Measurements from ENCODE around the gene TIMMDC1.

The TIMMDC1 gene

GRCh38 chr3:119485563-119485962 is 12.8 kb upstream of the TIMMDC1 start:
- Histone ChIP-seq H3K27ac (ENCODE audit: low read length) (no peak overlapping the region), H3K36me3 (ENCODE audit: insufficient read depth, low read depth, low read length) (peaks cover 62% of the 10 kb centered on the region), H3K9me3 (ENCODE audit: insufficient read depth, low read depth, low read length) (no peaks in the 10 kb centered on the region), H3K4me1 (ENCODE audit: insufficient read depth, low read length) (no peaks in the 10 kb centered on the region), H3K4me3 (ENCODE audit: low read length) (no peak overlapping the region), H3K9ac (ENCODE audit: low read depth, low read length) (no peak overlapping the region), H3K27me3 (ENCODE audit: insufficient read depth, low read length) (no peaks in the 10 kb centered on the region)

- no peak overlapping the region for H3K27ac ChIP-seq (ENCODE audit: low read length)
- H3K4me3 ChIP-seq (ENCODE audit: low read length), result no peak overlapping the region
- H3K9ac ChIP-seq (ENCODE audit: low read depth, low read length), result no peak overlapping the region
- peaks cover 59% of the 10 kb centered on the region for H3K36me3 ChIP-seq (ENCODE audit: insufficient read depth, low read depth, low read length)
- no peaks in the 10 kb centered on the region for H3K4me1 ChIP-seq (ENCODE audit: insufficient read depth, low read length)
- no peaks in the 10 kb centered on the region for H3K27me3 ChIP-seq (ENCODE audit: insufficient read depth, low read length)
- H3K9me3 ChIP-seq (ENCODE audit: insufficient read depth, low read depth, low read length), result no peaks in the 10 kb centered on the region
These were observed 8.2 kb upstream of the TIMMDC1 start for GRCh38 chr3:119490153-119490552.

- Histone ChIP-seq H3K36me3 (ENCODE audit: insufficient read depth, low read depth, low read length) (peaks cover 40% of the 10 kb centered on the region), H3K4me3 (ENCODE audit: low read length) (no peak overlapping the region), H3K4me1 (ENCODE audit: insufficient read depth, low read length) (no peaks in the 10 kb centered on the region; the same call in 1 of the 2 replicates), H3K9me3 (ENCODE audit: insufficient read depth, low read depth, low read length) (no peaks in the 10 kb centered on the region), H3K9ac (ENCODE audit: low read depth, low read length) (no peak overlapping the region), H3K27me3 (ENCODE audit: insufficient read depth, low read length) (no peaks in the 10 kb centered on the region), H3K27ac (ENCODE audit: low read length) (no peak overlapping the region)
These were observed 6.2 kb upstream of the TIMMDC1 start for GRCh38 chr3:119492128-119492527.

GRCh38 chr3:119492810-119493209 is 5.5 kb upstream of the TIMMDC1 start:
- Histone ChIP-seq H3K9ac (ENCODE audit: low read depth, low read length) (no peak overlapping the region), H3K27me3 (ENCODE audit: insufficient read depth, low read length) (no peaks in the 10 kb centered on the region), H3K27ac (ENCODE audit: low read length) (no peak overlapping the region), H3K9me3 (ENCODE audit: insufficient read depth, low read depth, low read length) (no peaks in the 10 kb centered on the region), H3K36me3 (ENCODE audit: insufficient read depth, low read depth, low read length) (peaks cover 36% of the 10 kb centered on the region), H3K4me1 (ENCODE audit: insufficient read depth, low read length) (no peaks in the 10 kb centered on the region; the same call in 1 of the 2 replicates), H3K4me3 (ENCODE audit: low read length) (no peak overlapping the region)

GRCh38 chr3:119494597-119494996 is 3.8 kb upstream of the TIMMDC1 start:
- H3K4me1 ChIP-seq (ENCODE audit: insufficient read depth, low read length), result no peaks in the 10 kb centered on the region; the same call in 1 of the 2 replicates
- no peak overlapping the region for H3K4me3 ChIP-seq (ENCODE audit: low read length)
- no peak overlapping the region for H3K9ac ChIP-seq (ENCODE audit: low read depth, low read length)
- no peaks in the 10 kb centered on the region for H3K27me3 ChIP-seq (ENCODE audit: insufficient read depth, low read length)
- H3K27ac ChIP-seq (ENCODE audit: low read length), result no peak overlapping the region
- no peaks in the 10 kb centered on the region for H3K9me3 ChIP-seq (ENCODE audit: insufficient read depth, low read depth, low read length)
- peaks cover 23% of the 10 kb centered on the region for H3K36me3 ChIP-seq (ENCODE audit: insufficient read depth, low read depth, low read length)

- Histone ChIP-seq H3K36me3 (ENCODE audit: insufficient read depth, low read depth, low read length) (peaks cover 13% of the 10 kb centered on the region; the same call in 1 of the 2 replicates), H3K27ac (ENCODE audit: low read length) (peak overlapping the region; percentile 36), H3K4me3 (ENCODE audit: low read length) (peak overlapping the region; percentile 94), H3K4me1 (ENCODE audit: insufficient read depth, low read length) (no peaks in the 10 kb centered on the region; the same call in 1 of the 2 replicates), H3K27me3 (ENCODE audit: insufficient read depth, low read length) (no peaks in the 10 kb centered on the region), H3K9me3 (ENCODE audit: insufficient read depth, low read depth, low read length) (no peaks in the 10 kb centered on the region), H3K9ac (ENCODE audit: low read depth, low read length) (peak overlapping the region; percentile 97)
These were observed 544 bp upstream of the TIMMDC1 start for GRCh38 chr3:119497820-119498185.

- H3K27me3 ChIP-seq (ENCODE audit: insufficient read depth, low read length), result no peaks in the 10 kb centered on the region
These were observed 1.9 kb downstream of the TIMMDC1 start for GRCh38 chr3:119500265-119500664.

GRCh38 chr3:119500901-119501300 is 2.6 kb downstream of the TIMMDC1 start:
- Histone ChIP-seq H3K4me1 (ENCODE audit: insufficient read depth, low read length) (no peaks in the 10 kb centered on the region; the same call in 1 of the 2 replicates), H3K9ac (ENCODE audit: low read depth, low read length) (no peak overlapping the region), H3K27ac (ENCODE audit: low read length) (no peak overlapping the region), H3K36me3 (ENCODE audit: insufficient read depth, low read depth, low read length) (peaks cover 41% of the 10 kb centered on the region), H3K27me3 (ENCODE audit: insufficient read depth, low read length) (no peaks in the 10 kb centered on the region), H3K9me3 (ENCODE audit: insufficient read depth, low read depth, low read length) (no peaks in the 10 kb centered on the region), H3K4me3 (ENCODE audit: low read length) (peak overlapping the region; percentile 94; the same call in 1 of the 2 replicates)

More at GRCh38 chr3:119500265-119500664, 1.9 kb downstream of the TIMMDC1 start:
- Histone ChIP-seq H3K4me3 (ENCODE audit: low read length) (peak overlapping the region; percentile 94), H3K36me3 (ENCODE audit: insufficient read depth, low read depth, low read length) (peaks cover 35% of the 10 kb centered on the region), H3K27ac (ENCODE audit: low read length) (no peak overlapping the region), H3K4me1 (ENCODE audit: insufficient read depth, low read length) (no peaks in the 10 kb centered on the region; the same call in 1 of the 2 replicates), H3K9ac (ENCODE audit: low read depth, low read length) (peak overlapping the region; percentile 17; the same call in 1 of the 2 replicates), H3K9me3 (ENCODE audit: insufficient read depth, low read depth, low read length) (no peaks in the 10 kb centered on the region)

- no peak overlapping the region for H3K4me3 ChIP-seq (ENCODE audit: low read length)
- H3K27me3 ChIP-seq (ENCODE audit: insufficient read depth, low read length), result no peaks in the 10 kb centered on the region
- H3K9ac ChIP-seq (ENCODE audit: low read depth, low read length), result no peak overlapping the region
- H3K36me3 ChIP-seq (ENCODE audit: insufficient read depth, low read depth, low read length), result peaks cover 83% of the 10 kb centered on the region
- H3K9me3 ChIP-seq (ENCODE audit: insufficient read depth, low read depth, low read length), result no peaks in the 10 kb centered on the region
- H3K4me1 ChIP-seq (ENCODE audit: insufficient read depth, low read length), result no peaks in the 10 kb centered on the region
- H3K27ac ChIP-seq (ENCODE audit: low read length), result no peak overlapping the region
These were observed 8.3 kb downstream of the TIMMDC1 start for GRCh38 chr3:119506631-119507030.

- Histone ChIP-seq H3K9ac (ENCODE audit: low read depth, low read length) (no peak overlapping the region), H3K9me3 (ENCODE audit: insufficient read depth, low read depth, low read length) (no peaks in the 10 kb centered on the region), H3K27ac (ENCODE audit: low read length) (no peak overlapping the region), H3K4me3 (ENCODE audit: low read length) (no peak overlapping the region), H3K4me1 (ENCODE audit: insufficient read depth, low read length) (no peaks in the 10 kb centered on the region), H3K27me3 (ENCODE audit: insufficient read depth, low read length) (no peaks in the 10 kb centered on the region), H3K36me3 (ENCODE audit: insufficient read depth, low read depth, low read length) (peaks cover 85% of the 10 kb centered on the region)
These were observed 9.1 kb downstream of the TIMMDC1 start for GRCh38 chr3:119507404-119507803.

GRCh38 chr3:119508172-119508845 is 10.0 kb downstream of the TIMMDC1 start:
- no peaks in the 10 kb centered on the region for H3K9me3 ChIP-seq (ENCODE audit: insufficient read depth, low read depth, low read length)

GRCh38 chr3:119510690-119511089 is 12.3 kb downstream of the TIMMDC1 start:
- H3K9ac ChIP-seq (ENCODE audit: low read depth, low read length), result no peak overlapping the region
- H3K27me3 ChIP-seq (ENCODE audit: insufficient read depth, low read length), result no peaks in the 10 kb centered on the region
- H3K4me1 ChIP-seq (ENCODE audit: insufficient read depth, low read length), result no peaks in the 10 kb centered on the region
- peaks cover 84% of the 10 kb centered on the region for H3K36me3 ChIP-seq (ENCODE audit: insufficient read depth, low read depth, low read length)
- no peak overlapping the region for H3K4me3 ChIP-seq (ENCODE audit: low read length)
- H3K9me3 ChIP-seq (ENCODE audit: insufficient read depth, low read depth, low read length), result no peaks in the 10 kb centered on the region
- no peak overlapping the region for H3K27ac ChIP-seq (ENCODE audit: low read length)

More at GRCh38 chr3:119508172-119508845, 10.0 kb downstream of the TIMMDC1 start:
- Histone ChIP-seq H3K4me1 (ENCODE audit: insufficient read depth, low read length) (no peaks in the 10 kb centered on the region), H3K36me3 (ENCODE audit: insufficient read depth, low read depth, low read length) (peaks cover 83% of the 10 kb centered on the region), H3K9ac (ENCODE audit: low read depth, low read length) (no peak overlapping the region), H3K27ac (ENCODE audit: low read length) (no peak overlapping the region), H3K4me3 (ENCODE audit: low read length) (no peak overlapping the region), H3K27me3 (ENCODE audit: insufficient read depth, low read length) (no peaks in the 10 kb centered on the region)

Measured in iPS-20b (cell line).